ENCODE data around the gene CEP295NL. TPM values are rescaled to one million over a fixed set of nuclear protein-coding genes. Genes with fewer than 3 reads are reported as not detected.

Gene CEP295NL
- total RNA-seq, 1 experiment from 2014 or later: 1.8 TPM

DNA sequence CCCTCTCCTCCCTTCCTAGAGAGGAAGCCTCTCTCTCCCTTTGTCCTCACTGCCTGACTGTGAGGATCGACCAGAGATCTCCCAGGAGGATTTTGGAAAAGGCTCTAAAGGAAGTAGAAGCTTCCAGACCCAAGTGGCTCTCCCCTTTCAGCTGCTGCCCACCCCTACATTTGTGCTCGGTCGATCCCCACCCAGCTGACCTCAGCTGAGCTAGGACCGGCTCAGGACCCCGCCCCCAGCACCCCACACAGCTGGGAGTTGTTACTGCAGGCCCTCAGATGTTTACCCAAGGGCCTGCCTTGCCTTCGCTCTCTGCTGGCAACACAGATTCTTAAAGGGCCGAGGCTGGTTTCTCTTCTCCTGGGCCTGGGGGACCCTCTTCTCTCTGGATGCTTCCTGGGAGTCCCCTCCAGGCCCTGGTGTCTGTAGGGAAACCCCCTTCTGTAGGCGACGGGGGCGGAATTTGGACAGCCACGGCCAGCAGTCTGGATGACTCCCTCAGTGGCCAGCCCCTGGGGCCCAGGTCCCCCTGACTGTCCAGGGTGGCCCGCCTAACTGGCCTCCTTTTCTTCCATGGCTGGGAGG is 49.1 kb upstream of the CEP295NL start:
- DNase-seq (no peak), ATAC-seq (no peak)
- Histone ChIP-seq H3K36me3 (ENCODE audit: low read depth, low read length) (no peaks in the 10 kb centered on the region), H3F3A (ENCODE audit: low read length, unreplicated experiment) (no peaks in the 10 kb centered on the region), H3K4me3 (ENCODE audit: low read length) (no peak overlapping the region), H3K27me3 (ENCODE audit: low read length) (no peaks in the 10 kb centered on the region), H3K9me3 (ENCODE audit: low read length) (peaks cover 16% of the 10 kb centered on the region), H2AFZ (ENCODE audit: low read length) (no peak overlapping the region), H3K27ac (ENCODE audit: low read length) (no peak overlapping the region), H4K20me1 (ENCODE audit: low read length) (no peaks in the 10 kb centered on the region), H3K4me2 (ENCODE audit: low read length) (no peak overlapping the region), H3K9me2 (replicated peaks; ENCODE audit: low read length) (no peaks in the 10 kb centered on the region), H3K79me2 (ENCODE audit: low read length) (no peaks in the 10 kb centered on the region), H3K9ac (ENCODE audit: low read length) (no peak overlapping the region), H3K4me1 (ENCODE audit: insufficient read depth, low read length) (no peaks in the 10 kb centered on the region)
- CTCF ChIA-PET: no interaction called here
- POLR2A ChIA-PET (ENCODE audit: unreplicated experiment): no interaction called here
- intact Hi-C loops (cut with micrococcal nuclease): no loop called here
- TF ChIP-seq, protein P1, sequence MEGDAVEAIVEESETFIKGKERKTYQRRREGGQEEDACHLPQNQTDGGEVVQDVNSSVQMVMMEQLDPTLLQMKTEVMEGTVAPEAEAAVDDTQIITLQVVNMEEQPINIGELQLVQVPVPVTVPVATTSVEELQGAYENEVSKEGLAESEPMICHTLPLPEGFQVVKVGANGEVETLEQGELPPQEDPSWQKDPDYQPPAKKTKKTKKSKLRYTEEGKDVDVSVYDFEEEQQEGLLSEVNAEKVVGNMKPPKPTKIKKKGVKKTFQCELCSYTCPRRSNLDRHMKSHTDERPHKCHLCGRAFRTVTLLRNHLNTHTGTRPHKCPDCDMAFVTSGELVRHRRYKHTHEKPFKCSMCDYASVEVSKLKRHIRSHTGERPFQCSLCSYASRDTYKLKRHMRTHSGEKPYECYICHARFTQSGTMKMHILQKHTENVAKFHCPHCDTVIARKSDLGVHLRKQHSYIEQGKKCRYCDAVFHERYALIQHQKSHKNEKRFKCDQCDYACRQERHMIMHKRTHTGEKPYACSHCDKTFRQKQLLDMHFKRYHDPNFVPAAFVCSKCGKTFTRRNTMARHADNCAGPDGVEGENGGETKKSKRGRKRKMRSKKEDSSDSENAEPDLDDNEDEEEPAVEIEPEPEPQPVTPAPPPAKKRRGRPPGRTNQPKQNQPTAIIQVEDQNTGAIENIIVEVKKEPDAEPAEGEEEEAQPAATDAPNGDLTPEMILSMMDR (conservative IDR thresholded peaks at IDR 0.05; ENCODE audit: low read depth, low read length): no peak
- TF ChIP-seq EZH2 (IDR thresholded peaks at IDR 0.05; ENCODE audit: low read length, unreplicated experiment) (no peak), EZH2phosphoT487 (IDR thresholded peaks at IDR 0.05; ENCODE audit: borderline replicate concordance, low read length) (no peak)
- no TSS peak for BruUV-seq (replicated peaks)

DNA sequence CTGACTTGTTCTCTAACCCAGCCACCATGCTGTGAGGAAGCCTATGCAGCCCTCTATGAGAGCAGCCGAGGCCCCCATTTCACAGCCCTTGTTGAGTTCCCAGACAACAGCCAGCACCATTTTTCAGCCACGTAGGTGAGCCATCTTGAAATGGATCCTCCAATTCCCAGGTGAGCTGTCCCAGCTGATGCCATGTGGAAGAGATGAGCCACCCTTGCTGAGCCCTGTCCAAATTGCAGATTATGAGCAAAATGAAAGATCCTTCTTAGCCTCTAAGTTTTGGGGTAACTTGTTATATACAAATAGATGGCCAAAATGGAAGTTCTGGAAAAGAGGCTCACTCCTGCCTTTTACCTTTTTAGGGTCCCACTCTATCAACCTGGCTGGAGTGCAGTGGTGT is 47.9 kb upstream of the CEP295NL start:
- intact Hi-C loops (cut with micrococcal nuclease): no loop called here
- no peaks in the 10 kb centered on the region for H3K36me3 ChIP-seq (ENCODE audit: low read depth, low read length)
- no peaks in the 10 kb centered on the region for H3K4me1 ChIP-seq (ENCODE audit: insufficient read depth, low read length)
- no peaks in the 10 kb centered on the region for H3K9me2 ChIP-seq (replicated peaks; ENCODE audit: low read length)
- ATAC-seq (no peak), DNase-seq (no peak)
- no peak overlapping the region for H3K4me2 ChIP-seq (ENCODE audit: low read length)
- H3K9me3 ChIP-seq (ENCODE audit: low read length): peaks cover 16% of the 10 kb centered on the region
- CTCF ChIA-PET: no interaction called here
- TF ChIP-seq EZH2phosphoT487 (IDR thresholded peaks at IDR 0.05; ENCODE audit: borderline replicate concordance, low read length) (no peak), EZH2 (IDR thresholded peaks at IDR 0.05; ENCODE audit: low read length, unreplicated experiment) (no peak)
- TF ChIP-seq, protein P1 (conservative IDR thresholded peaks at IDR 0.05; ENCODE audit: low read depth, low read length): no peak
- no peaks in the 10 kb centered on the region for H4K20me1 ChIP-seq (ENCODE audit: low read length)
- no peak overlapping the region for H3K9ac ChIP-seq (ENCODE audit: low read length)
- no peaks in the 10 kb centered on the region for H3K79me2 ChIP-seq (ENCODE audit: low read length)
- H3F3A ChIP-seq (ENCODE audit: low read length, unreplicated experiment): no peaks in the 10 kb centered on the region
- no peak overlapping the region for H3K4me3 ChIP-seq (ENCODE audit: low read length)
- no TSS peak for BruUV-seq (replicated peaks)
- H3K27me3 ChIP-seq (ENCODE audit: low read length): no peaks in the 10 kb centered on the region
- no peak overlapping the region for H2AFZ ChIP-seq (ENCODE audit: low read length)
- H3K27ac ChIP-seq (ENCODE audit: low read length): no peak overlapping the region
- POLR2A ChIA-PET (ENCODE audit: unreplicated experiment): no interaction called here

DNA sequence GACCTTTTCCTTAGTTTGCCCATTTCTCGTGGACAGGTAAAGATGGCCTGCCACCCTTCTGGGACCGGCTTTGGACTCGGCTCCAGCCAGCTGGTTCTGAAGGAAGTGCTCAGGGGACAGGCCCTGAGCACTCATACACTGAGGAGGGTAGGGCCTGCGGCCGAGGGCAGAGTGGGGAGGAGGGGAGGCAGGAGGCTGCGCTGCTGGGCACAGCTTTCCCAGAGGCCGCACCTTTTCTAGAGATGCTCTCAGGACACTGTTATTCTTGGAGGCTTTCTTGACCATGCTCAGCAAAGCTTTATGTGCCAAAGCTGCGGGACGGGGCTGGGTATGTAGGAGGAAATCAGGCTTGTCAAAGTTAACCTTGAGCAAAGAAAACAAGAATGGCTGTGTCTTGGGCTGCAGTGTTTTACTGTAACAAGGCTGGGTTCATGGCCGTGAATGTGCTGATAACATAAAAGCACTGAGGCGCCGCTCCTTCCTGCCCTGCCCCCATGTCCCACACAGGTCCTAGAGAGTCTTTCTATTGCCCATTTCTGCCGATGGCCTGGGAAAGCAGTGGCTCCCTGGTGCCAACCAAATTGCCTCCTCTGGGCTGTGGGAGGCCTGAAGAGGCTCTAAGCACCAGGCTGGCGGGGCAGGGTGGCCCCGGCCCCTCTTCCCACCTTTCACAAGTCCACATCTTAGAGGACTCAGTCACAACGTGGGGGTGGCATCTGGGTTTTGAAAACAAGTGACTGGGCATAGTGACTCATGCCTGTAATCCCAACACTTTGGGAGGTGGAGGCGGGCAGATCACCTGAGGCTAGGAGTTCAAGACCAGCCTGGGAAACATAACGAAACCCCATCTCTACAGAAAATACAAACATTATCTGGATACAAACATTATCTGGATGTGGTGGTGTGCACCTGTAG is 44.5 kb upstream of the CEP295NL start:
- Histone ChIP-seq H3K4me3 (ENCODE audit: low read length) (no peak overlapping the region), H3K9me2 (replicated peaks; ENCODE audit: low read length) (no peaks in the 10 kb centered on the region), H3K9ac (ENCODE audit: low read length) (no peak overlapping the region), H3K4me1 (ENCODE audit: insufficient read depth, low read length) (no peaks in the 10 kb centered on the region), H3K27me3 (ENCODE audit: low read length) (no peaks in the 10 kb centered on the region), H2AFZ (ENCODE audit: low read length) (no peak overlapping the region), H3K79me2 (ENCODE audit: low read length) (no peaks in the 10 kb centered on the region), H3K4me2 (ENCODE audit: low read length) (no peak overlapping the region), H3K27ac (ENCODE audit: low read length) (no peak overlapping the region), H4K20me1 (ENCODE audit: low read length) (no peaks in the 10 kb centered on the region), H3K9me3 (ENCODE audit: low read length) (peaks cover 16% of the 10 kb centered on the region), H3K36me3 (ENCODE audit: low read depth, low read length) (no peaks in the 10 kb centered on the region), H3F3A (ENCODE audit: low read length, unreplicated experiment) (no peaks in the 10 kb centered on the region)
- intact Hi-C loops (cut with micrococcal nuclease): no loop called here
- ChIA-PET POLR2A (ENCODE audit: unreplicated experiment) (no interaction called here), CTCF (no interaction called here)
- BruUV-seq (replicated peaks): no TSS peak
- DNase-seq (no peak), ATAC-seq (no peak)
- TF ChIP-seq, protein P1 (conservative IDR thresholded peaks at IDR 0.05; ENCODE audit: low read depth, low read length): no peak
- TF ChIP-seq EZH2phosphoT487 (IDR thresholded peaks at IDR 0.05; ENCODE audit: borderline replicate concordance, low read length) (no peak), EZH2 (IDR thresholded peaks at IDR 0.05; ENCODE audit: low read length, unreplicated experiment) (no peak)
